ENCODE data around the gene KRTDAP. TPM values are rescaled to one million over a fixed set of nuclear protein-coding genes. Genes with fewer than 3 reads are reported as not detected.

KRTDAP gene
- total RNA-seq, 1 experiment from 2014 or later: not detected

- no peak for DNase-seq (ENCODE audit: low spot score)
- POLR2A ChIA-PET (ENCODE audit: low non-redundant PET): no interaction called here
- BruUV-seq (replicated peaks): no TSS peak
- H3K9me3 ChIP-seq (ENCODE audit: low read depth, low read length, poor library complexity, severe bottlenecking): no peaks in the 10 kb centered on the region
- CTCF ChIA-PET: no interaction called here
- no peaks in the 10 kb centered on the region for H3K27me3 ChIP-seq (replicated peaks; ENCODE audit: insufficient read depth, low read depth, low read length, poor library complexity)
- no peak for TF ChIP-seq EZH2 (IDR thresholded peaks at IDR 0.05; ENCODE audit: borderline replicate concordance, low read depth, low read length, poor library complexity, severe bottlenecking)
- no peak for TF ChIP-seq CTCF (conservative IDR thresholded peaks at IDR 0.05; ENCODE audit: low read depth, low read length)
- no peak overlapping the region for H3K4me3 ChIP-seq (ENCODE audit: low read depth, low read length, poor library complexity, severe bottlenecking)
- intact Hi-C loops (cut with micrococcal nuclease; ENCODE audit: unreplicated experiment): no loop called here
- no peaks in the 10 kb centered on the region for H3K36me3 ChIP-seq (ENCODE audit: insufficient read depth, low read length, poor library complexity, severe bottlenecking)
- H3K27ac ChIP-seq (ENCODE audit: low read depth, low read length, poor library complexity, severe bottlenecking): no peak overlapping the region
- H3K4me1 ChIP-seq (ENCODE audit: insufficient read depth, low read length, poor library complexity, severe bottlenecking): peaks cover 15% of the 10 kb centered on the region
Measured at GRCh38 chr19:35437406-35437951, 52.8 kb downstream of the KRTDAP start.

Other genes starting within 250 kb of the KRTDAP start
- 1.9 and 2.9 TPM in 2 replicates for gene LSR, start 241.5 kb downstream of the KRTDAP start, total RNA-seq (2021)
- 82.0 and 90.8 TPM in 2 replicates for gene USF2, start 221.5 kb downstream of the KRTDAP start, total RNA-seq (2021)
- 0.28 and 0.37 TPM in 2 replicates for gene HAMP, start 207.9 kb downstream of the KRTDAP start, total RNA-seq (2021)
- gene MAG, start 198.3 kb downstream of the KRTDAP start, total RNA-seq (2021): not detected in 2 replicates
- gene CD22, start 161.3 kb downstream of the KRTDAP start, total RNA-seq (2021): not detected in 2 replicates
- gene FFAR1, start 142.6 kb downstream of the KRTDAP start, total RNA-seq (2021): not detected in 2 replicates
- gene FFAR3, start 132.0 kb downstream of the KRTDAP start, total RNA-seq (2021): 0.15 TPM in 1 of 2 replicates, not detected in the other
- not detected in 2 replicates for gene GPR42, start 119.4 kb downstream of the KRTDAP start, total RNA-seq (2021)
- not detected in 2 replicates for gene FFAR2, start 42.2 kb downstream of the KRTDAP start, total RNA-seq (2021)
- not detected in 2 replicates for gene DMKN, start 23.2 kb upstream of the KRTDAP start, total RNA-seq (2021)
- gene SBSN, start 37.8 kb upstream of the KRTDAP start, total RNA-seq (2021): not detected in 2 replicates
- gene GAPDHS, start 43.0 kb upstream of the KRTDAP start, total RNA-seq (2021): not detected in 2 replicates
- 105 and 115 TPM in 2 replicates for gene TMEM147, start 55.2 kb upstream of the KRTDAP start, total RNA-seq (2021)
- not detected in 2 replicates for gene ATP4A, start 73.2 kb upstream of the KRTDAP start, total RNA-seq (2021)
- gene PMIS2, start 95.7 kb upstream of the KRTDAP start, total RNA-seq (2021): not detected in 2 replicates
- 31.1 and 33.5 TPM in 2 replicates for gene HAUS5, start 122.3 kb upstream of the KRTDAP start, total RNA-seq (2021)
- gene RBM42, start 138.6 kb upstream of the KRTDAP start, total RNA-seq (2021): 104 and 106 TPM in 2 replicates
- gene ETV2, start 151.3 kb upstream of the KRTDAP start, total RNA-seq (2021): 0.73 and 1.3 TPM in 2 replicates
- gene COX6B1, start 157.9 kb upstream of the KRTDAP start, total RNA-seq (2021): 456 and 467 TPM in 2 replicates
- gene UPK1A, start 176.1 kb upstream of the KRTDAP start, total RNA-seq (2021): not detected in 2 replicates
- not detected in 2 replicates for gene ZBTB32, start 214.1 kb upstream of the KRTDAP start, total RNA-seq (2021)
- 49.1 and 51.0 TPM in 2 replicates for gene KMT2B, start 227.5 kb upstream of the KRTDAP start, total RNA-seq (2021)

All from A673 (cell line).